GM18861 (cell line): ENCODE measurements around the gene LIMS1.
"Not testable (repeated sequence)": the region's sequence is repeated elsewhere in the genome, so short reads cannot be mapped to it uniquely, and the experiment has no call there.

ENCODE experiments used
- ATAC-seq: cut with Tn5 transposase; IDR thresholded peaks from one replicate; pipeline ENCODE4 v1.9.1; 2021; ENCODE audit not compliant: unreplicated experiment

Gene LIMS1

DNA sequence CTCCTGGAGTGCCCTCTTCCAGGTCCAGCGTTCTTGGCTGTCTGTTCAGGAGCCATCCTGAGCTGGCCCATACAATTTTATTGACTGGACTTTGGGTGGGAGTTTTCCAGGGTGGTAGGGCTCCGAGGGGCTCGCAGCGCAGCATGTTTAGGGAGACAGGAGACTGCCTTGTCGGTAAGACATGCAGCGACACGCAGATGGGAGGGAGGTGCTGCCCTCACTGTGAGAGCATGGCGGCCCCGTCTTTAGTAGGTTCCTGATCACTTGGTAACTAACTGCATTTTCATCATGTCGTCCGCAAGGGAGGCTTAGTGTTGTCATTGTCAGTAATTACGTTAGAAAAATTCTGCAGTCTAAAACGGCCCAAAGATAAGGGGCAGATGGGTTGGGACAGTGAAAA, 121.0 kb downstream of the LIMS1 start:
- not testable (repeated sequence) for ATAC-seq

DNA sequence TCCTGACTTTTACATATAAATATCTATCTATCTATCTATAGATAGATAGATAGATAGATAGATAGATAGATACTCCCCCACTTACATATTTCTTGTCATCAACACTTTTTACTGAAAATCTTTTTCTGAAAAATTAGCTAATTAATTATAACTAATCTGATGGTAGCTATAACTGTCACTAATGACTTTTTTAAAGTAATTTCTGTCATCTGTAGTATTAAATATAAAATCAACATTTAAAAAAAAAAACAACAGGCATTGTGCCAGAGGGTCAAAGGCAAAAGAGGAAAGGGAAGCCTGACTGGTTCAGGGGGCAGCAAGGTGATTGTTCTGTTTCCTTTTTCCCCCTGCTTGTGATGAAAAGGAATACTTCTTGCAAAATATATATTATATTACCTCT, 122.0 kb downstream of the LIMS1 start:
- not testable (repeated sequence) for ATAC-seq

DNA sequence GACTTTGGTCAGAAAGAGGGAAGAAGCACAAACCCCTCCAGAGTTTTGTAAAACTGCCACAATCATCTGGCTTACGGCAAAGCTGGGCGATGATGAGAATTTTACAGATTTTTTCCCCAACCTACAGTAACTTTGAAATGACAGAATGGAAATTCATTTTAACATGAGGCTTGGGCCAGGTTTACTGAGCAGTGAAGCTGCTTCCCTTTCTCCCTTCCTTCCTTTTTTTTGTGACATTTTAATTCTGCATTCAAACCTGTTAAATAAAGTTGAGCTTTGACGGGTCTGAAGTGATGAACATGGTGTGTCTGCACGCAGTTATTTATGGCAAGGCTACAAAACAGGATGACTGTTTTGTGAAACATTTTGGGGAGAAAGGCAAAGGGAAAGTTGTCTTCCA, 123.2 kb downstream of the LIMS1 start:
- not testable (repeated sequence) for ATAC-seq

DNA sequence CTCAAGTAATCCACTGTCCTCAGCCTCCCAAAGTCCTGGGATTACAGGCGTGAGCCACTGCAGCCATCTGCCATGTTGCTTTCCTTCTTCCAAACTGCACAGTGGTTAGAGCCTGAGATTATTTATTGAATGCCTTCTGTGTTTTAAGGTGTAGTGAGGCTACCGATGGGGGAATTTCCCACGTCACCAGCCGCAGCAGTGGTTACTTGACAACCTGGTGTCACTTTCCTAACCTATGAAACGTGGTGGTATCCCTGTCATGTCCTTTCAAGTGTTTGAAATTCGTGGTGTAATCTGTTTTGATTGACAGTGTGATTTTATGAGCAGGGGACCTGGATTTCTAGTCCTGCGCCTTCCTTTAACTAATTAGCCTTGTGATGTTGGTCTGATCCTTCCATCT, 124.3 kb downstream of the LIMS1 start:
- not testable (repeated sequence) for ATAC-seq

DNA sequence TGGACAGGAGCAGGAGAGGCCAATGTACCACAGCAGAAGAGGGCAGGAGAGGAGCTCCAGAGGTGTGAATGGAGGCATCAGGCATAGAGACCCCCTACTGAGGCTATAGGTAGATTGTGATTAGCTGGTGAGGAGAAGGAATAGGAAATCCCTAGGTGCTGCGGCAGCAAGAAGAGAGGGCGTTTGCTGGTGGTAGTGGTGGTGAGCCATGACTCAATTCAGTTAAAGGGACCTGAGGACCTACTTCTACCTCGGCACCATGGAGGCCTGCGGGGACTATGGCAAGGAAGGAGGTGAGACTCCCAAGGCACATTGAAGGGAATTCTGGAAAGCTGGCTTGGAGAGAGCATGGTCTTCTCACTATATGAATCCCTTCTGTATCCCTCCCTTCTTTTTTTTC, 127.2 kb downstream of the LIMS1 start:
- not testable (repeated sequence) for ATAC-seq

DNA sequence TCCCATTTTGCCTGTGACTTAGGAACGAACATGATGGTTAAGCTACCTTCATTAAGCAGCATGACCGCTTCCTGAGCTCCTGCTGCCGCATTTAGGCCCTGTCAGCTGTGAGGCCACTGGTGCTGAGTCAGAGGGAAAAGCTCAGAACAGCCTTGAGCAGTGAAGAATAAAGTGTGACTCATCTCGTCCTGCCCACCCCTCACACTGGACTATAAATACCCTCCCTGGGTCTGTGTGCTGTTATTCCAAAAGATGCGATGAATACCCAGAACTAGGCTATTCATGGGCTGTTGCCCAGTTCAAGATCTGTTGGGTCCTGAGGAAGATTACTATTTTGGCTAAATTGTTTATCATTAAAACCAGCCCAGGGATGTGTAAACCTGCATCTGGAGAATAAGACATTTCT, 127.9 kb downstream of the LIMS1 start:
- peak; percentile 93 for ATAC-seq

DNA sequence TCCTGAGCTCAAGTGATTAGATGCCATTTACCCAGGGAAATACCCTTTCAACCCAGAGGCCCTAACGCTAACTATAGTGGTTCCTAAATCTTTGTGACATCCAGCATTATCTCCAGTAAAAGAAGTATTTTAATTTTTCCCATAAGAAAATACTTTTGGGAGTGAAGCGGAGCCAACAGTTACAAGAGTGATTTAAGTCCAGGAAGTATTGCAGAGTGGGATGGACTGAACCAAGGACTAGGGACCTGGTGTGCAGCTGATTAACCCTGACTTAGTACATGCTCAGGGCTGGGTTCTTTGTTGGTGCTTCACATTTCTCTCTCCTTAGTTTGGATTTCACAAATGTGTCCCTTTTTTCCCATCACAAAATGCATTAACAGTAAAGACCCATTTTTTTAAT, 129.1 kb downstream of the LIMS1 start:
- not testable (repeated sequence) for ATAC-seq

DNA sequence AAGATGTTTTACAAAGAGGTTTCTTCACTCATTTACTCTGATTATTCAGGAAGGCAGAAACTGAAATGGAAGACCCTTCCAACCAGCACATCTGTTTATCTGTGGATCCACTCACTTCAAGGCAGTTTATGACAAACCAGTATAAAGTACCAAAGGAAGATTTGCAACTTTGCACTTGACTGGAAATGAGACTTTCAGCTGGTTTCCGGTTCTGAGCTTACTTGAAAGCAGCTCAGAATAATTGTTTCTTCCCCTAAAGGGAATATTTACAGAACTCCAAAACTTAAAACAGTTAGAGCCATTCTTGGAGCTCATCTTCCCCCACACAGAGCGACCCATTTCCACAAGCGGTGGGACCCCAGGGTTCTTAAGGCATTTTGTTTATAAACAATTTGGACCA, 129.8 kb downstream of the LIMS1 start:
- not testable (repeated sequence) for ATAC-seq

DNA sequence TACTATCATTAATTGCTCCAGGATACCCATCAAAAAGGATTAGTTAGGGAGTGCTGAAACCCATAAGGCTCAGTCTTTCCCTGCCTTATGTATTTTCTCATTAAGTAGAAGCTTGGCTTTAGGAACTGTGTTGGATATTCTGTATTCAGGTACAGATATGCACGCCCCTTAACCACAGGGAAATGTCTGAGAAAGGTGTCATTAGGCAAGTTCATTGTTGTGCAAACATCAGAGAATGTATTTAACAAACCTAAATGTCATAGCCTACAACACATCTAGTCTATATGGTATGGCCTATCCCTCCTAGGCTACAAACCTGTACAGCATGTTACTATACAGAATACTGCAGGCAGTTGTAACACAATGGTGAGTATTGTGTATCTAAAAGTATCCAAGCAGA, 130.7 kb downstream of the LIMS1 start:
- not testable (repeated sequence) for ATAC-seq

DNA sequence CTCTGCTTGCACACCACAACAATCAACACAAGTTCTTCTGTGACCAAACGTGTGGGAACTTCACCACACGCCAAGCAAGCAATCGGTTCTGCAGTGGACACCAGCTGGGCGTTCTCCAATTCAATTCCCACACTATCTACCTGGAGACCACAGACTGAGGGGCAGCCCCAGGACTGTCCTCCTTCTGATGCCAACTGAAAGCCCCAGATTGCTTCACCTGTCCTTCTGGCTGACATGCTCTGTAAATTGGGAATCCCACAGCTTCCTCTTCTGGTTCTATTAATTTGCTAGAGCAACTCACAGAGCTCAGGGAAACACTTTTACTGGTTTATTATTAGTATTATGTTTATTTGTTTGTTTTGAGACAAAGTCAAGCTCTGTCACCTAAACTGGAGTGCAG, 131.7 kb downstream of the LIMS1 start:
- not testable (repeated sequence) for ATAC-seq

DNA sequence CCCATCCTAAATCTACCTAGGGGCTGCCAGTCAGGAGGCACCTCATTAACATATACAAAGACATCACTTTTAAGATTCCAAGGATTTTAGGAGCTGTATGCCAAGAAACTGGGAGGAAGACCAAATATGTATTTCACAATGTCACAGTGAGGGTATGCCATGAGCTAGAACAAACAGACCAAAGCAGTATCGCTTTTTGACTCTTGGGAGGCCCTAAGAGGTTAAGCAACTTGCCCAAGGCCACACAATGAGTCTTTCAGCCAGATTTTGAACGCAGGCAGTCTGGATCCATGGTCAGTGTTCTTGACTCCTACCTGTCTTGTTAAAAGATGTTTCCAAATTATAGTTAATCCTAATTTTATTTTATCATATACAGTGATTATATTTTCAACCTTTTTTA, 132.9 kb downstream of the LIMS1 start:
- not testable (repeated sequence) for ATAC-seq

DNA sequence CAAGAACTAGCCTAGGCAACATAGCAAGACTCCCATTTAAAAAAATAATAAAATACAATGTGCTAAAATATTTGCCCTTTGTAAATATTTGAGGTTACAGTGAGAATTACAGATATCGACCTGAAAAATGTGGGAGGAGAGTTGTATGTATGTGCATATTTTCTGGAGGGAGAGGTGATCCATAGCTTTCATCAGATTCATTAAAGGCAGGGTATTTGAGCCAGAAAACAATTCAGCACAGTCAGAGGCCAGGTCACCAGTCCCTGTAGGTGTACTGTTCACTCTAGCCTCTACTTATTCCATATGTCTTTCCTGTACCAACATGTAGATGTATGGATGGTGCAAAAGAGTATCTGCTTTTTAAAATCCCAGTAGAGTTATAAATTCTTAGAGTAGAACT, 136.0 kb downstream of the LIMS1 start:
- not testable (repeated sequence) for ATAC-seq

DNA sequence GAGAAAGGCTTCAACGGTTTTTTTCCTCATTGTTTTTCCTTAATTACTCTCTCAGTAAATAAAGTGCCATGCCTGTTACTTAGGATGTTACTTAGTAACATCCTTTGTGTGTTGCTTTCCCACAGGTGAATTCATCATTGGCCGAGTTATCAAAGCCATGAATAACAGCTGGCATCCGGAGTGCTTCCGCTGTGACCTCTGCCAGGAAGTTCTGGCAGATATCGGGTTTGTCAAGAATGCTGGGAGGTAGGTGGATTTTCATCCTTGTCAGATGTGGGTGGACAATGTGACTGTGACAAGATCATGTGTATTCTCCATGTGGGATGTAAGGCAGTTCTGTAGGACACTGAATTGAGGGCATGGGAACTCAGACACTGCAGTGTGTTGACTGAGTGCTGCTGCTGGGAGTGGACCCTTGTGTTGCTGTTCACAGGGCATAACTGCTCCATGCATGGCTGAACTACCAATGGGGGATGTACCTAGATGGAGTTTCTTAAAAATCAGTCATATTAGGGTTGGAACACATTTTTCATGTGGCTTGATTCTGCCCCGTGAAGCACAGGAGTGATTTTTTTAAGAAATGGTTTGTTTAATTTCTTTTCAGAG, 138.0 kb downstream of the LIMS1 start:
- not testable (repeated sequence) for ATAC-seq

DNA sequence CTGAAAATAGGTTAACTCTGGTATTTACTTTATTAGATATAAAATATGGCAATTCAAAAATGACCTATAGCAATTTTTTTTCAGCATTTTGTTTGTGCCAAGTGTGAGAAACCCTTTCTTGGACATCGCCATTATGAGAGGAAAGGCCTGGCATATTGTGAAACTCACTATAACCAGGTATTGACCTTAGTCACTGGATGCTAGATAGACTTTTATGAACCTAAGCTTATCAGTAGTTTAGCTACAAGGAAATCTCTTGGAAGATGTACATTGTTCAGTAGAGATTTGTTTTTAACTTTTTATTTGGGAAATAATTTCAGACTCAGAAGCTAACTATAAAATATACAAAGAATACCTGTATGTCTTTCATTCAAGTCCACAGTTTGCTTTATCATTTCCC, 142.3 kb downstream of the LIMS1 start:
- ATAC-seq: not testable (repeated sequence)

DNA sequence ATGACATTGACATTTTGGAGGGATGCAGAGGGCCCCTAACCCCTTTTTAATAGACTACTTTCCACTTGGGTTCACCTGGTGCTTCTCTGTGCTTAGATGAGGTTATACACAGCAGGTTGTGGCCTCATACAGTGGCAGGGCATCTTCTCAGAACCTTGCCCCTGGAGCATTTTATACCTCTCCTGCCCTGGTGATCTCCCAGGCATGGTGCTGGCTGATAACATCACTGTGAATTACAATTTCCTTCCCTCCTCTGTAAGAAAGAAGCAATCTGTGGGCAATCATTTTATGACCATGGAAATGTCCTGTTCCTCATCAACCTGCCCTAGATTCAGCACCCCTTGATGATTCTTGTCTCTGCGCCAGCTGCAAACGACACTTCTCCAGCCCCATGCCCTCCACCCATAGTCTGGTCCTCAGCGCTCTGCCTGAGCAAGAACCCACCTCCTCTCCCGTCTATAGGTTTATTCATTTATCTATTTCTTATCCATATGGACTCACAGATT, 143.0 kb downstream of the LIMS1 start:
- not testable (repeated sequence) for ATAC-seq

DNA sequence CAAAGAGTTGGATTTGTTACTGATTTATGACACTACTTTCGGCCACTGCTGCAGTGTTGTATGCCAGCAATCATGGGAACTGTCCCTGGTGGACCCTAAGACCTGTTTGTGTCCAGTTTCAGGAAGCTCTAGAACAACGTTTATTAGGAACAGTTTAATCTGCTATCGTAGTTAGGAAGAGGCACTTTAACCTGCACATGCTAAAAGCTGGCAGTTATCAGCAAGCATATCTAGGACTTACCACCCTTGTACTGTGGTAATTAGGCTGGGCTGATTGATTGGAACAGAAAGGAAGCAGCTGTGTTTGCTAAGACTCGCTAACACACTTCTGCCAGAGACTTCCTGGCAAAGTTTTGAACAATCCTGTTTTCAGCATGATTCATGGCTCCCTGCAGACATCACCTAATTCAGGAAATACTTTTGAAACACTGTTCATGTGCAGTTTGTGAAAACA, 144.0 kb downstream of the LIMS1 start:
- ATAC-seq: not testable (repeated sequence)

DNA sequence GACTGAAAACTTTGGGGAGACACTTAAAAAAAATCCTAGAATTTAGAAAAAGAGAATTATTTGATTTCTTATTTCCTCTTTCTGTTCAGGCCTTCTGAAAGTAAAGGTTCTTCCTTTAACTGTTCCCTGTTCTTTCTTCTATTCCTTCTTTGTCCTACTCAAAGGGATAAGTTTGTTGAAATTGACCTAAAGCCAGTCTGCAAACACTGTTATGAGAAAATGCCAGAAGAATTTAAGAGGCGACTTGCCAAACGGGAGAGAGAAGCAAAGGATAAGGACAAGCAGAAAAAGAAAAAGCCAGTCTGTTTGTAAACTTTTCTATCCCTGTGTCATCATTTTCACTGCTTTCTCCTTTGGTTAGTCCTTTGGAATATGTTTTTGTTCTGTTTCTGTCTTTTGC, 146.5 kb downstream of the LIMS1 start:
- not testable (repeated sequence) for ATAC-seq

DNA sequence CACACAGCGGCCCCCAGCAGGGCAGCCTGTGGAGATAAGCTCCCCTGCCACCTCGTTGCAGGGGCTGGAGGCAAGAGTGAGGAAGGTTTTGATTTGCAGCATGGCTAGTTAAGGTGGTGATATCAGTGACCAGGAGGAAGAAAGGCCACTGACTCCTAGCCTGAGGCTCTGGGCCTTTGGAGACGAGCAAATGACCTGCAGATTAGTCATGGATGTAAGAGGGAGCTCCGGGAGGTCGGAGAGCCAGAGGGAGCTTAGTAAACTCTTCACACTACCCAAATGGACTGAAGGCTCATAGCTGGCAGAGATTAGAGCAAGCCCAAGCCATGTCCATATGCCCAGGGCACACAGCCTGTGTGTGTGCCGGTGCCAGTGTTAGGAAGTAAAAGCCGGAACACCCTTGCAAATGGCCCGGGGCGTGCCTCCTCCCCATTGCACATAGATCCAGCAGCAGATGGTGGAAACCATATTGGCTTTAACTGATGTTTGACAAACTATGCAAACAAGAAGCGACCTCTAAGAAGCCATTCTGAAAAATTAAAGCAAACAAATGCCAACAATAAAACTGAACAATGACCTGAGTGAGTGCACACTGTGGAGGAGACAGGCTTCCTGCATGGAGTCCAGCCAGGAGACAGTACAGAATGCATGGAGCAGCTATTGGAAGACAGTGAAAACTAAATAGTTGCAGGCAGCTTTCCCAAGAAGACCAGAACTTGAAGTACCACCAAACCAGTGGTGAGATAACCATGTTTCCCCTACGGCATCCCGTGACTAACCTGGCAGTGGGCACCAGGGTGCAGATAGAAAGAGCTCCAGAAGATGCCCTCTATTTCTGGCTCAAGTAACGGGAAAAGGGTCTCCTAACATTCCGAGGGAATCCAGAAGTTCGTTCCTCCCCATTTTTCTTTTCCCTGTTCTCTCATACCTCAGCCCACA, 154.8 kb downstream of the LIMS1 start:
- ATAC-seq: not testable (repeated sequence)

DNA sequence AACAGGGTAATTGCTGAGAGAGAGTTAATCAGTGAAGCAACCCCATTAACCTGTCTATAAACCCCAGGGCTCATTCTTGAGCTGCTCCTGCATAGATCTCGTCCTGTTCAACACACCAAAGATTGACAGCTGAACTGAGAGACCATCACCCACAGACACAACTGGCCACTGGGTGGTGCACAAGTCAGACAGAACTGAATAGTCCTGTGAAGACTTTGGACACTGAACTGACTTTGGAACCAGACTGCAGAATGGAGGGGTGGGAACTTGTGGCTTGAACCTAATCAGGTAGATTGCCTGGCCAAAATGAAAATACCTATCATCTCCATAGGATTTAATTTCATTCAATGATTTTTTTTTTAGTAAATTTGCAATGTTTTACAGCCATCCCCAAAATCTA, 155.7 kb downstream of the LIMS1 start:
- ATAC-seq: not testable (repeated sequence)

DNA sequence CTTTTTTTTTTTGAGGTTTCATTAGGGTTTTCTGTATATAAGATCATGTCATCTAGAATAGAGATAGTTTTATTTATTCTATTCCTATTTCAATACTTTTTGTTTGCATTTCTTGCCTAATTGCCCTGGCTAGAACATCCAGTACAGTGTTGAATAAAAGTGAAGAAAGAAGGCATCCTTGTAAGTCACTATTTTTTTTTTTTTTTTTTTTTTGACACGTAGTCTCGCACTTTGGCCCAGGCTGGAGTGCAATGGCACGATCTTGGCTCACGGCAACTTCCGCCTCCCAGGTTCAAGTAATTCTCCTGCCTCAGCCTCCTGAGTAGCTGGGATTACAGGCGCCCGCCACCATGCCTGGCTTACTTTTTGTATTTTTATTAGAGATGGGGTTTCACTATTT, 157.2 kb downstream of the LIMS1 start:
- ATAC-seq: no peak

DNA sequence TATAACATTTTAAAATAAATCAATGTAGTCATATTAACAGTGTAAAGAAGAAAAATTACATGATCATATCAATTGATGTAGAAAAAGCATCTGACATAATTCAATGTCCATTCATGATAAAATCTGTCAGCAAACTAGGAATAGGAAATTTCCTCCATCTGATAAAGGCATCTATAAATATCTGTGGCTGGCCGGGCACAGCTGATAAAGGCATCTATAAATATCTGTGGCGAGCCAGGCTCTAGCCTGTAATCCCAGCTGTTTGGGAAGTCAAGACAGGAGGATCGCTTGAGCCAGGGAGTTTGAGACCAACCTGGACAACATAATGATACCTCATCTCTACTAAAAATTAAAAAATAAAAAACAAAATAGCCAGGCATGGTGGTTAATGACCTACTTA, 166.9 kb downstream of the LIMS1 start:
- no peak for ATAC-seq

DNA sequence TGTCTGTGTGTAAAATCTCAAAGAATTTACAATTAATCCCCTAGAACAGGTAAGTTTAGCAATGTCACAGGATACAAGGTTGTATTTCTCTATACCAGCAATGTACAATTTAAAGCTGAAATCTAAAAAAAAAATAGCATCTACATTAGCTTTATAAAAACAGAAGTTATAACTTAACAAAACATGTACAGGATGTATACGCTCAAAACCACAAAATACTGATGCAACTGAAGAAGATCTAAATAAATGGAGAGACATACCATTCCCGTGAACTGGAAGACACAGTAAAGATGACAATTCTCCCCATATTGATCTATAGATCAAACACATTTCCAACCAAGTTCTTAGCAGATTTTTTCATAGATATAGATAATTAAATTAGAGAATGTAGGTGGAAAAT, 167.5 kb downstream of the LIMS1 start:
- no peak for ATAC-seq
